Right renal cortex interstitium (tissue), 3 donors: ENCODE data around the gene QPRT. TPM values are rescaled to one million over a fixed set of nuclear protein-coding genes. Genes with fewer than 3 reads are reported as not detected.
"Not testable (repeated sequence)": the region's sequence is repeated elsewhere in the genome, so short reads cannot be mapped to it uniquely, and the experiment has no call there.

Experiments
- DNase-seq, 3 donors: peaks; one replicate each; pipeline ENCODE4 v3.0.0-alpha.2; 2013; ENCODE audit warnings: low read depth in 3 of 3, low spot score in 2 of 3
- polyA plus RNA-seq, 3 donors: library from polyadenylated mRNA; unstranded; fragments of 120-200 nt; gene quantifications; one replicate each; pipeline ENCODE4 v1.2.1, GENCODE V29; 2013; ENCODE audit not compliant: insufficient read length in 3 of 3

QPRT gene
- polyA plus RNA-seq, 3 donors: 115 to 144 (median 131) TPM

- not testable (repeated sequence) for DNase-seq
Observed at GRCh38 chr16:29689490-29690351, 10.7 kb downstream of the QPRT start.

- not testable (repeated sequence) for DNase-seq
Observed at GRCh38 chr16:29692606-29693005, 13.6 kb downstream of the QPRT start.

- no peak for DNase-seq
Observed at GRCh38 chr16:29694384-29695195, 15.6 kb downstream of the QPRT start.

DNA sequence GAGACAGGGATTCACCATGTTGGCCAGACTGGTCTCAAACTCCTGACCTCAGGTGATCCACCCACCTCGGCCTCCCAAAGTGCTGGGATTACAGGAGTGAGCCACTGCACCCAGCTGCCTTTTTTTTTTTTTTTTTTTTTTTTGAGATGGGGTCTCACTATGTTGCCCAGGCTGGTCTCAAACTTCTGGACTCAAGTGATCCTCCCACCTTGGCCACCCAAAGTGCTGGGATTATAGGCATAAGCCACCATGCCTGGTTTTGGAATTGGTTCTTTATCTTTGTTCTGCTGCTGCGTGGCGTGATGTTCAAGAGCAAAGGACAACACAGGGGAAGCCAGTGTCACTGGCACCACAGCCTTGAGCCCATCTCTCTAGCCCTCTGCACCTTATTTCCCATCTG is 16.7 kb downstream of the QPRT start:
- DNase-seq: not testable (repeated sequence)

GRCh38 chr16:29696881-29697331 is 17.9 kb downstream of the QPRT start:
- no peak for DNase-seq

- no peak for DNase-seq
Observed at GRCh38 chr16:29697391-29697790, 18.4 kb downstream of the QPRT start.

DNA sequence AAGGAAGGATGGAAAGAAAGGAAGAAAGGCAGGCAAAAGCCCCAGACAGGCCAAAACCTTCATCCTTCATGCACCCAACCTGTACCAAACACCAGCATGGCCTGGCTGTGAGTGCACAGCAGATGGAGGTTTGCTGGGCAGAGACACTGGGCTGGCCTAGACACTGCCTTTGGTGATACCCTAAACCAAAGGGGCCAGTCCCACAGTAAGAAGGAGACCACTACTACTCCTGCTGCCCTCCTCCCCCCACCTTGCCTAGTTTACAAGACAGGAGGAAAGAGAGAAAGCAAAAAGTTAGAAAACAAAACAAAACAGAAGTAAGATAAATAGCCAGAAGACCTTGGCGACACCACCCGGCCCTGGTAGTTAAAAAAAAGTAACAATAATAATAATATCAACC is 19.1 kb downstream of the QPRT start:
- DNase-seq: no peak

GRCh38 chr16:29698484-29699323 is 19.7 kb downstream of the QPRT start:
- DNase-seq: no peak

DNA sequence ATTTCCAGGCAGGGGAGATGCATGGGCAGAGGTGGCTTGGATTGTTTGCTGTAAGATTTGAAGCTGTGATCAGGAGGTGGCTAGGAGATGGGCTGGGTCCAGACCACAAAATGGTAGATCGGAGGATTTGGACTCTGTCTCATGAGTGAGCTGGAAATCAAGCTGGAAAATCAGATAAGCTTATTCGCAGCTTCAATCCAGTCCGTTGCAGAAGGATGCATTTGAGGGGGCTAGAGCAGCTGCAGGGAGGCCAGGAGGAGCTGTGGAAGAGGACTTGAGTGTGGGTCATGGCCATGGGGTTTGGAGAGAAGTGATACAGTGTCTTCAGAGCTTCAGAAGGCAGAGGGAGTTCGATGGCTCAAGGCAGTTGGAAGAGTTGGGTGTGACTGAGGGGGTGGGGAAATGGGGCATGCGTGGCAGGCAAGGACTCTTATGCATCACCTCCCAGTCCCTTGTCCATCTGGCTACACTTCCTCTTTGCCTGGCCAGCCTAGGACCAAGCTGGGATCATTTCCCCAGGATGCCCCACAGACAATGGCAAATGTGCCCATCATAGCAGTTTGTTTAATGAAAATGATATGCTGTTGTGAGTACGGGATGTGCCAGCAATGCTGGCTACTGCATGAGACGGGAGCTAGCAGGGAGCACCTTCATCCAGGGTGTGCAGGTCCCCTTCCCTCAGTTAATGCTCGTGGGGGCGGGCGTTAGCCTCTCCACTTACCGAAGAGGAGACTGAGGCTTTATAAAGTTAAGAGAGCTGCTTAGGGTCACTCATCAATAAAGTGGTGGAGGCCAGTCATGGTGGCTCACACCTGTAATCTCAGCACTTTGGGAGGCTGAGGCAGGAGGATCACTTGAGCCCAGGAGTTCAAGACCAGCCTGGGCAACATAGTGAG is 20.6 kb downstream of the QPRT start:
- DNase-seq: no peak

- peak in 1 of 3 donors; percentile 55 for DNase-seq
Observed at GRCh38 chr16:29700253-29700987, 21.4 kb downstream of the QPRT start.

GRCh38 chr16:29701214-29701555 is 22.2 kb downstream of the QPRT start:
- no peak for DNase-seq

DNA sequence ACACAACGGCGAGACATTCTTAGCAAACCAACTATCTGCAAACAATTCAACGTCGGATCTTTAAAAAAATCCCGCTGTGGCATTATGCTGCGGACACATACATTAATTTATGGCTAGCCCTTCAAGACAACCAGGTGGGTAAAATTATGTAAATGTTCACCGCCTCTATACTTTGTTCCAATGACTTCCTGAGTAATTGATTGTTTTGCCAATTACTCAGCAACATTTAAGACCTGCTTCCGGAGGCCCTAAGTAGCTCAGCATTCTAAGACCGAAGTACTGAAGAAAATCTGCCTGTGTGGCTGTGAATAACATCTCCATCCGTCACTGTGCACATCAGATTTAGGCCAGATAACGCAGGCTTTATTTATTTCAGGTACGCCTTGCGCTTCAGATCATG is 23.3 kb downstream of the QPRT start:
- DNase-seq: no peak

GRCh38 chr16:29705030-29705429 is 26.1 kb downstream of the QPRT start:
- no peak for DNase-seq

- DNase-seq: not testable (repeated sequence)
Observed at GRCh38 chr16:29707160-29707559, 28.2 kb downstream of the QPRT start.

GRCh38 chr16:29708917-29709600 is 30.1 kb downstream of the QPRT start:
- no peak for DNase-seq

GRCh38 chr16:29709657-29710056 is 30.7 kb downstream of the QPRT start:
- not testable (repeated sequence) for DNase-seq

DNA sequence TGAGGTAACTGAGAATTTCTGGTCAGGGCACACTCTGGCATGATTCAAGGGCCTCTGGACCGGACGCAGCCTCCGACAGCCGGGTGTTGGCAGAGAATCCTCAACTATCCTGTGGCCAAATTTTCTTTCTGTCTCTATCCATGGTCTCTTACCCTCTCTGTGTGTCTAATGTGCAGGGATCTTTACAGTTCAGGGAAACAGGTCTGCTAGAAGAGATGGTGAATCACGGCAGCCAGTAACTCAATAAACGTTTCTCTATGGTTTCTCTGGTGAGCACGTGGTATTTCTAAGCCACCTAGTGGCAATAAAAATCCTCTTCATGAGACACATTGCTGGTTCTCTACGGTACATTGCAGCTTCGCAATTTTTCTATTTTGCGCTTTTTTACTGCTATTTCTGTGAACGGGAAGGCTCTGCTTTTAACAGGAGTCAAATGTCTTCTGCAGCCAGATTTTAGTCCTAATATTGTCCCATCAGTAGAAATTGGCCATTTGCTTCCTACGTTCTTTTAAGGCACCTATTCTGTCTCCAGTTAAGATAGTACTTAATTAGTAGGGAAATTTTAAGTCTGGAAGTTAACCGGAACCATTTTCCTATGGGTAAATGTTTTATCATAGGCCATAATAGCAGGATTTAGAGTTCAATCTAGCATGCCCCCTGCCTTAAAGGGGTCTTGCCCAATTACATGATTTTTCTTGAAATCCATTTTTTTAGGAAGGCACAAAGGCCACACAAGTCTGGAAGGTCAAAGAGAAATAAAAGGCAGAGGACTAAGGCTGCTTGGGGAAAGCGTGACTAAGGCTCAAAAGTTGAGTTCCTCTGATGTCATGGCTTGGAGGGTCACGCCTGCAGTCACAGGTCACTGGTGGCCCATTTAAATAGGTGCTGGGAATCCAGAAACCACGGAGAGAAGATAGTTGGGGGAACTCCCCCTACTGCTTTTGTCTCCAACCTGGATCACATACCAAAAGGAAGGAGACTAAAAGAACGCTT is 31.5 kb downstream of the QPRT start:
- peak in 1 of 3 donors; percentile 44 for DNase-seq
